Neuronal stem cell (in vitro differentiated cells): ENCODE data around the gene CHCHD3.

Experiments
- DNase-seq: peaks from one replicate; pipeline ENCODE4 v3.0.0-alpha.2; 2013; ENCODE audit warnings: low spot score
- H2AFZ ChIP-seq: one replicate; pipeline ENCODE4 v1.6.1; 2013; ENCODE audit warnings: mild to moderate bottlenecking, low read length, inconsistent platforms
- H2AK5ac ChIP-seq: 2 replicates; pipeline ENCODE4 v1.6.1; 2013; ENCODE audit warnings: low read depth, mild to moderate bottlenecking, inconsistent platforms, low read length, moderate library complexity, mixed read lengths
- H2BK120ac ChIP-seq: 2 replicates; pipeline ENCODE4 v1.6.1; 2013; ENCODE audit warnings: low read depth, mild to moderate bottlenecking, inconsistent platforms, low read length, moderate library complexity, mixed read lengths
- H2BK12ac ChIP-seq: one replicate; pipeline ENCODE4 v1.6.1; 2013; ENCODE audit warnings: low read length, inconsistent platforms
- H2BK15ac ChIP-seq: 2 replicates; pipeline ENCODE4 v1.6.1; 2013; ENCODE audit warnings: mild to moderate bottlenecking, low read length, inconsistent platforms, mixed read lengths
- H2BK5ac ChIP-seq: one replicate; pipeline ENCODE4 v1.6.1; 2013; ENCODE audit warnings: inconsistent platforms, mild to moderate bottlenecking, low read length, moderate library complexity
- H3K14ac ChIP-seq: one replicate; pipeline ENCODE4 v1.6.1; 2013; ENCODE audit warnings: low read length, inconsistent platforms
- H3K18ac ChIP-seq: 2 replicates; pipeline ENCODE4 v1.6.1; 2013; ENCODE audit warnings: low read length, inconsistent platforms
- H3K23ac ChIP-seq: 2 replicates; pipeline ENCODE4 v1.6.1; 2013; ENCODE audit warnings: low read depth, mild to moderate bottlenecking, mixed read lengths, low read length, inconsistent platforms; ENCODE audit not compliant: poor library complexity
- H3K27ac ChIP-seq: replicated peaks from 3 replicates; pipeline ENCODE4 v1.5.1; 2013; ENCODE audit warnings: low read length, inconsistent platforms
- H3K27me3 ChIP-seq, 3 experiments: 2 replicates each; pipeline ENCODE4 v1.6.1; 2013; ENCODE audit warnings: low read length in 3 of 3, mild to moderate bottlenecking in 2 of 3, inconsistent platforms in 1 of 3, low read depth in 1 of 3, mixed read lengths in 1 of 3, moderate library complexity in 1 of 3; ENCODE audit not compliant: control insufficient read depth in 3 of 3, insufficient read depth in 3 of 3
- H3K36me3 ChIP-seq, 2 donors: replicated peaks in 1 of 2; 2 replicates each; pipeline ENCODE4 v1.6.1; 2013; ENCODE audit warnings: low read length in 2 of 2; ENCODE audit not compliant: control insufficient read depth in 2 of 2, insufficient read depth in 2 of 2
- H3K4ac ChIP-seq: 2 replicates; pipeline ENCODE4 v1.6.1; 2013; ENCODE audit warnings: inconsistent platforms, mild to moderate bottlenecking, low read length, moderate library complexity
- H3K4me1 ChIP-seq, 2 donors: 1 replicate in 1 of 2; 2 replicates in 1 of 2; pipeline ENCODE4 v1.6.1; 2013; ENCODE audit warnings: low read length in 2 of 2, low read depth in 1 of 2; ENCODE audit not compliant: control insufficient read depth in 2 of 2, insufficient read depth in 1 of 2
- H3K4me2 ChIP-seq: one replicate; pipeline ENCODE4 v1.6.1; 2013; ENCODE audit warnings: mild to moderate bottlenecking, low read length, inconsistent platforms; ENCODE audit not compliant: insufficient read depth, poor library complexity, severe bottlenecking
- H3K4me3 ChIP-seq, 2 donors: 2 replicates each; pipeline ENCODE4 v1.5.1; 2013; ENCODE audit warnings: low read length in 2 of 2, mild to moderate bottlenecking in 2 of 2, inconsistent platforms in 1 of 2, moderate library complexity in 1 of 2
- H3K79me1 ChIP-seq: one replicate; pipeline ENCODE4 v1.6.1; 2013; ENCODE audit warnings: low read depth, mild to moderate bottlenecking, inconsistent platforms, low read length, moderate library complexity
- H3K9ac ChIP-seq: one replicate; pipeline ENCODE4 v1.6.1; 2013; ENCODE audit warnings: mild to moderate bottlenecking, low read depth, low read length, inconsistent platforms; ENCODE audit not compliant: poor library complexity
- H3K9me3 ChIP-seq, 2 donors: replicated peaks in 1 of 2; 2 replicates each; pipeline versions ENCODE3 to v1.6.1; 2013; ENCODE audit warnings: low read length in 2 of 2, mild to moderate bottlenecking in 2 of 2, inconsistent platforms in 1 of 2, low read depth in 1 of 2, mixed read lengths in 1 of 2, moderate library complexity in 1 of 2; ENCODE audit not compliant: control insufficient read depth in 2 of 2, insufficient read depth in 1 of 2
- H4K8ac ChIP-seq: one replicate; pipeline ENCODE4 v1.6.1; 2013; ENCODE audit warnings: low read depth, mild to moderate bottlenecking, inconsistent platforms, low read length, moderate library complexity
- H4K91ac ChIP-seq: one replicate; pipeline ENCODE4 v1.6.1; 2013; ENCODE audit warnings: low read length, low read depth, mild to moderate bottlenecking, inconsistent platforms; ENCODE audit not compliant: poor library complexity
- WGBS, 2 donors: extraction: QIAGEN DNeasy Blood & Tissue Kit; methylation state at CpG; one replicate each; pipeline ENCODE4 v1.1.7; 2013; ENCODE audit warnings: missing lambda C conversion rate in 2 of 2, mixed read lengths in 1 of 2; ENCODE audit not compliant: insufficient read length in 2 of 2, insufficient replicate concordance in 1 of 2; ENCODE audit errors: extremely low coverage in 2 of 2; 5-methylcytosine and 5-hydroxymethylcytosine counted together

Gene CHCHD3

GRCh38 chr7:132857031-132857430 lies 224.9 kb downstream of the CHCHD3 start:
- Histone ChIP-seq H2BK15ac (no peak overlapping the region), H2BK120ac (no peak overlapping the region), H3K27me3 (no peaks in the 10 kb centered on the region), H3K9ac (no peak overlapping the region), H3K18ac (no peak overlapping the region), H3K4me3 (no peak overlapping the region), H2BK5ac (no peak overlapping the region), H3K79me1 (peaks cover 2% of the 10 kb centered on the region), H3K4me1 (peaks cover 7 to 8% of the 10 kb centered on the region in 2 donors), H2AFZ (no peak overlapping the region), H3K27ac (no peak overlapping the region), H3K4me2 (no peak overlapping the region), H3K14ac (no peak overlapping the region), H3K23ac (no peak overlapping the region), H3K4ac (no peak overlapping the region), H2AK5ac (no peak overlapping the region), H3K36me3 (no peaks in the 10 kb centered on the region), H4K91ac (no peak overlapping the region), H3K9me3 (no peaks in the 10 kb centered on the region), H4K8ac (no peak overlapping the region), H2BK12ac (no peak overlapping the region)
- DNase-seq, result no peak
- WGBS, 2 donors, result no CpG with 5 or more reads among the region's 4 CpGs

- Histone ChIP-seq H2AFZ (no peak overlapping the region), H3K18ac (no peak overlapping the region), H3K4me3 (no peak overlapping the region), H4K8ac (no peak overlapping the region), H3K9me3 (no peaks in the 10 kb centered on the region), H4K91ac (no peak overlapping the region), H2BK12ac (no peak overlapping the region), H3K4ac (no peak overlapping the region), H3K27me3 (no peaks in the 10 kb centered on the region), H2BK15ac (no peak overlapping the region), H3K79me1 (peaks cover 2% of the 10 kb centered on the region), H3K27ac (no peak overlapping the region), H3K4me1 (peaks cover 7 to 8% of the 10 kb centered on the region in 2 donors), H3K9ac (no peak overlapping the region), H3K23ac (no peak overlapping the region), H2AK5ac (no peak overlapping the region), H3K36me3 (no peaks in the 10 kb centered on the region), H3K14ac (no peak overlapping the region), H2BK5ac (no peak overlapping the region), H3K4me2 (no peak overlapping the region), H2BK120ac (no peak overlapping the region)
- no peak for DNase-seq
- WGBS, 2 donors, result no CpG with 5 or more reads among the region's 5 CpGs
Observed at GRCh38 chr7:132856416-132856815, 225.5 kb downstream of the CHCHD3 start.

GRCh38 chr7:132855901-132856300 lies 226.0 kb downstream of the CHCHD3 start:
- Histone ChIP-seq H2AK5ac (no peak overlapping the region), H3K79me1 (peaks cover 2% of the 10 kb centered on the region), H4K8ac (no peak overlapping the region), H3K27me3 (no peaks in the 10 kb centered on the region), H2BK12ac (no peak overlapping the region), H3K4ac (no peak overlapping the region), H3K14ac (no peak overlapping the region), H3K9me3 (no peaks in the 10 kb centered on the region), H3K4me3 (no peak overlapping the region), H4K91ac (no peak overlapping the region), H3K36me3 (no peaks in the 10 kb centered on the region), H3K18ac (no peak overlapping the region), H3K23ac (no peak overlapping the region), H2AFZ (no peak overlapping the region), H2BK5ac (no peak overlapping the region), H3K9ac (no peak overlapping the region), H3K4me2 (no peak overlapping the region), H3K27ac (no peak overlapping the region), H2BK120ac (no peak overlapping the region), H3K4me1 (peaks cover 7 to 8% of the 10 kb centered on the region in 2 donors), H2BK15ac (no peak overlapping the region)
- DNase-seq, result no peak
- WGBS, 2 donors, result no CpG with 5 or more reads among the region's 2 CpGs

- Histone ChIP-seq H2BK5ac (no peak overlapping the region), H2BK120ac (no peak overlapping the region), H4K91ac (no peak overlapping the region), H3K36me3 (peaks cover 0 to 4% of the 10 kb centered on the region in 2 donors), H3K4me1 (peaks cover 7 to 8% of the 10 kb centered on the region in 2 donors), H3K79me1 (peaks cover 2% of the 10 kb centered on the region), H2AFZ (no peak overlapping the region), H3K4me2 (no peak overlapping the region), H3K4ac (no peak overlapping the region), H2BK12ac (no peak overlapping the region), H4K8ac (no peak overlapping the region), H3K18ac (no peak overlapping the region), H3K27me3 (no peaks in the 10 kb centered on the region), H3K9me3 (no peaks in the 10 kb centered on the region), H3K9ac (no peak overlapping the region), H3K27ac (no peak overlapping the region), H3K14ac (no peak overlapping the region), H2BK15ac (no peak overlapping the region), H3K4me3 (no peak overlapping the region), H2AK5ac (no peak overlapping the region), H3K23ac (no peak overlapping the region)
- no peak for DNase-seq
- WGBS, 2 donors, result no CpG with 5 or more reads among the region's 1 CpG
Observed at GRCh38 chr7:132854238-132854637, 227.7 kb downstream of the CHCHD3 start.
